HG02759 (cell line): ENCODE measurements around the gene LRCH1.
A peak's percentile ranks its signal among the peaks of the same experiment; 100 is the strongest.

ENCODE experiments used
- ATAC-seq: cut with Tn5 transposase; IDR thresholded peaks from one replicate; pipeline ENCODE4 v1.9.1; 2021; ENCODE audit warnings: mild to moderate bottlenecking, moderate library complexity; ENCODE audit not compliant: unreplicated experiment

The LRCH1 gene

DNA sequence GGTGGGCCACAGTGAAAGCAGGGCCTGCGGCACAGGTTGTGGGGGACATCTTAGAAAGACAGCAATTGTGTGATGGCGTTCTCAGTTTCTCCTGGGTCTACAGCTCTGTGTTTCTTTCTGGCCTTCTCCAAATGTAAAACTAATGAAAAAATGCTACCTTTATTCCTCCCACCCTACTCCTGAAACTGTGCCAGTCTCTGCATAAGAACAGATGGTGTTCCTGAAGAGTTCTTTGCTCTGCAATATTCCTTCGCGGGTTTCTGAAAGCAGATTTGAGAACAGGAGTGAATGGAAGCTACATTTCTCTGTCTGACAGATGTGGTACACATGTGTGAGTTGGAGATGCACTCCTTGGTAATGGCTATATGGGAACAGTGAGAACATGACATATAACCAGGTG lies 18.0 kb upstream of the LRCH1 start:
- ATAC-seq, result no peak

DNA sequence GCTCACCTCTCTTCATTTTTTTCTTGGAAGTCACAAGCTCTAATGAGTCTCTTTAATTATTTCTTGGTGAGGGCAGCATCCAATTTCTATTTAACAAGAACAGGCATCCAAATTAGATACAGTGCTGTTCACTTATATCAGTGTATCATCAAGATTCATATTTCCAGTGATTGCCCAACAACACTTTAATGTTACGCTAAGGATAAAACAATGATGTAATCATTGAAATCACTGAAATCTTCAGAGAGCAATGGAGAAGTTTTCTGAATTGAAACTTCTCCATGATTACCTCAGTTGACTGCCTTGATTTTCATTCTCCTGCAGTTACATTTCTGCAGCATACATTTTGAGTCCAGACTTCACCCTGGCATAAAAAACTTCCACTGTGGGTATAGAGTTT lies 17.1 kb upstream of the LRCH1 start:
- ATAC-seq, result no peak

DNA sequence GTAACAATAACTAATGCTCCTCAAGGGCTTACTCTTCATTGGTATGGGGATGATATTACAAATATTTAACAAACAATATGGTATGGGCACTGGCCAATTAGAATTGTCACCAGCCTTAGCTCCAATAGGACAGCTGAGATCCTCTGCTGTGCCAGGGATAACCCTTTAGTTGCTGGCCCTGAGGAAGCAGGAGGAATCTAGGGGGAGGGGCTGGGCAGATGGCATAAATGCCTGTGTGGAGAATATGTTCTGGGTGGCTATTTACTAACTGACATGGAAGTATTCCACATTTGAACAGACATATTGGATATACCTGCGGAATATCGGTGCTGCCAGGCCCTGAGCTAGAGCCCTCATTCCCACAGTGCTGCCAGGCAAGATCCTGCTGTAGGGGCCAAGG lies 16.6 kb upstream of the LRCH1 start:
- ATAC-seq, result no peak

DNA sequence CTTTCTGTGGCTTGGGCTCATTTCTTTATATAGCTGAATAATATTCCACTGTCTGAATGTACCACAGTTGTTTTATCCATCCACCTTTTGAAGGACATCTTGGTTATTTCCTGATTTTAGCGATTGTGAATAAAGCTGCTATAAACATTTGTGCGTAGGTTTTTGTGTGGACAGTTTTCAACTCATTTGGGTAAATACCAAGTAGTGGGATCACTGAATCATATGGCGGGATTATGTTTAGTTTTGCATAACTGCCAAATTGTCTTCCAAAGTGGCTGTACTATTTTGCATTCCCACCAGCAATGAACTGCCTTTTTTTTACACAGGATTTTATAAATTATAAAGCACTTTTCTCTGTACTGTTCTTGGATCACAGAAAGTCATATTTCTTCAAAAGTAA lies 13.7 kb upstream of the LRCH1 start:
- ATAC-seq, result no peak

DNA sequence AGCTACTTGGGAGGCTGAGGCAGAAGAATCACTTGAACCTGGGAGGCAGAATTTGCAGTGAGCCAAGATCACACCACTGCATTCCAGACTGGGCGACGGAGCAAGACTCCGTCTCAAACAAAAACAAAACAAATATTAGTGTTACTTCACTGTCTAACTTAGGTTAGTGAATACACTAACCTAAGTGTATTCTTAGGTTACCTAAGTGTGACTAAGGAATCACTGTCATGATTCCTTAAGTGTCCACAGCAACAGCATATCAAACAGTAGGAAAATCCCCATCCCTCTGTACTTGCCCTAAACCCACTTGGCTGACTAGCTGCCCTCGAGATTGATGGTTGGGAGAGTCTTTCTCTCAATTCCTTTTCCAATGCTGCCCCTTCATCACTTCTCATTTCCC lies 11.8 kb upstream of the LRCH1 start:
- no peak for ATAC-seq

DNA sequence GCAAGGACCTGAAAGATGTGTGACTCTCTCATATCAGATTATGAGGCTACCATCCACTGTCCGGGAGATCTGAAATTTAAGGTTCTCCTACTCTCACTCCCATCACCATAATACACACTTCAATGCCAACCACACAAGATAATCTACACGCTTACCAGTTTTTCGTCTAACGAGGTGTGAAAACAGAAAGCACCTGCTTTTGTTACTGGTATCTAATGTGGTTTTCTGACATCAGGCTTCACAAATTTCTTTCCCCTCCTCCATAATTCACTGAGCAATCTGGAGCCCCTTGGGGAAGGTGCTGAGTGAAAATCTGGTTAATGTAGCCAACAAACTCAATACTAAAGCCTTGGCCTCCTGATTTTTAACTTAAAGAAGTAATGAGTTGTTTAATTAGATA lies 10.1 kb upstream of the LRCH1 start:
- no peak for ATAC-seq

DNA sequence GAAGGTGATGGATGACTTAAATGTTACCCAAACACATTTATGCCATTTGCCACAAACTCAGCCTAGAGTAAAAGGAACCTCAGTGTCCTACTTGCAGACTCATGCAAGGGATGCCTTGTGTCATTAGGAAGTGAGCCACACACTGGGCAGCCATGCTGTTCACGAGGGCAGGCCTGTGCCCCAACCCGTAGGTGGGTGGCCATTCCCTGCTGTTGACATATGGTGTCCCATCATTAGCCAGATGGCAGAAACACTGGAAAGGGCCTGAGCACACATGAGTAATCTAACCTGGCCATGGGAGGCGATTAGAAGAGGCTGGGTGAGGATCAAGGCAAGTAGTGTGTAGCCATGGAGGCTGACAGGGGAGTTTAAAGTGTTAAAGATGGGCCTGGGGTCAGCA lies 9.7 kb upstream of the LRCH1 start:
- ATAC-seq, result no peak

DNA sequence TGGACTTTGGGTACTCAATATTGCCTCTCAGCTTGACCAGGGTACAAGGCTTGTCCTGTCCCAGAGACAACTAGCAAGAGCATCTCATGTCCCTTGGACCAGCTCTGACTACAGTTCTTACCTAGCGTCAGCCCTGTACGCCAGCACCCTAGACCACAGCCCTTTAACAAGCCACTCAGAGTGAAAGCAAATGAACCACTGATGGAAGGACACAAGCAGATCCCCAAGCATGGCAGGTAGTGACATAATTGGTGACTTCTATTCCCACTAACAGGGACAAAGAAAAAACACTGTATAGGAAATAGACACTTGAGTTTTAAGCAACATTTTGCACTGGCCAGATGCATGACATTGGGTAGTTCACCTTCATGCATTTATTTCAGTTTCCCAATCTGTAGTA lies 8.8 kb upstream of the LRCH1 start:
- ATAC-seq, result peak; percentile 89

DNA sequence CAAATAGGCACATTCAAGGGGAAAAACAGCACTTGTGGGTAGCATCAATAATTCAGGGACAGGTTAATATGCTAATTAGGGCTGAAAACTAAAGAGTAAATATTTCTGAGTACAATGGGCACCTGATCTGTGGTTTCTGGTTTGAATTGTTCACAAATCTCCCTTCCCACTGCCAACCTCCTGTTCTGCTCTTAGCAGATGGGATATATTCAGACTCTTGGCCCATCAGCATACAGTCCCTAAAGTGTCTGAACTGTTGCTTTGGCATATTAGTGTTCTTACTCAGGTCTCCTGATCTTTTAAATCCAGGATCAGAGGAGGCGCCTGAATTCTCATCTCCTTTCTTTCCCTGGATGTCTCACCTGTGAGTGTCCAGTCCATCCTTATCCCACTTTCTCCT lies 8.2 kb upstream of the LRCH1 start:
- no peak for ATAC-seq

DNA sequence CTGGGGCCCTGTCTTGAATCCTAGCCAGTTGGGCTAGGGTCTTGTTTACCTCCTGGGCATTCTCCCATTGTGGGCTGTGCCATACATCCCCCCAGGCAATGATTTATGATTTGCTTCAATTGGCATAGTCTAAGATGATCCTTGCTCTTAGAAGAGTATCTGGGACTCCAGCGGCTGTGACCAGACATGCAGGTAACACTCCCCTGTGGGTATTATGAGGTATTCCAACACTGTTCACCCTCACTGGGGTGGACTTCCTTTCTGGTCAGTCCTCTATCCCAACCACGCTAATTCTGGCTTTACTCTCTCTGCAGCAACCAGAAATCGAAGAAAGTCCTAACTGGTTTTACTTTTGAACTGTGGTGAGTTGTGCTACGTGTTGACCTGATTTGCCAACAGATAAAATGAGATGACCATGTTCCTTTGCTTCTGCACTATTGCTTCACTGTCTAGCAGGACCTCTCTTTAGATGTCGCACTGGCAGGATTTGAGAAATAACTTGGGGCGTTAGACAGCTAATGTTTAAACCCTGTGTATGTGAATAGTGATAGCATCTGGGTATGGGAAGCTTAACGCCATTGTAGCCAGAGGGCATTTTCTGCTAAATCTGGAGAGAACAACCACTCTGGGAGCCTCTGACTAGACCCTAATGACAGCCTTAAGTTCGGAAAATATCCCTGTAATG lies 6.7 kb upstream of the LRCH1 start:
- ATAC-seq, result no peak

DNA sequence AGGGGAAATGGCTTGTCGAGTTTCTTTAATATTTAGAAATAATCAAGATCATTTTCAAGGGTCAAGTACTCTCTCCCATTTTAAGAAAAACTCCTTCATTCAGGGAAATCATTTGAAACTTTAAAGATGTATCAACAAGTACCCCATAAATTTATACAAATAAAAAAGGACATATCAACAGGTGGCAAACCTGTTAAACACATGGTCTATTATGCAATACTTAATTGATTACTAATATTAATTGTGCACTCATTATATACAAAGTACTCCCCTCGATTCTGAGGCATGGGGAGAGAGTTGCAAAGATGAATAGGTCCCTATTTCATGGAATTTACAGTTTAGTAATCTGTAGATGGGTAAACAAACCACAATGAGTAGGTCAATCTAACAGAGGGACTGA lies 2.1 kb upstream of the LRCH1 start:
- no peak for ATAC-seq

DNA sequence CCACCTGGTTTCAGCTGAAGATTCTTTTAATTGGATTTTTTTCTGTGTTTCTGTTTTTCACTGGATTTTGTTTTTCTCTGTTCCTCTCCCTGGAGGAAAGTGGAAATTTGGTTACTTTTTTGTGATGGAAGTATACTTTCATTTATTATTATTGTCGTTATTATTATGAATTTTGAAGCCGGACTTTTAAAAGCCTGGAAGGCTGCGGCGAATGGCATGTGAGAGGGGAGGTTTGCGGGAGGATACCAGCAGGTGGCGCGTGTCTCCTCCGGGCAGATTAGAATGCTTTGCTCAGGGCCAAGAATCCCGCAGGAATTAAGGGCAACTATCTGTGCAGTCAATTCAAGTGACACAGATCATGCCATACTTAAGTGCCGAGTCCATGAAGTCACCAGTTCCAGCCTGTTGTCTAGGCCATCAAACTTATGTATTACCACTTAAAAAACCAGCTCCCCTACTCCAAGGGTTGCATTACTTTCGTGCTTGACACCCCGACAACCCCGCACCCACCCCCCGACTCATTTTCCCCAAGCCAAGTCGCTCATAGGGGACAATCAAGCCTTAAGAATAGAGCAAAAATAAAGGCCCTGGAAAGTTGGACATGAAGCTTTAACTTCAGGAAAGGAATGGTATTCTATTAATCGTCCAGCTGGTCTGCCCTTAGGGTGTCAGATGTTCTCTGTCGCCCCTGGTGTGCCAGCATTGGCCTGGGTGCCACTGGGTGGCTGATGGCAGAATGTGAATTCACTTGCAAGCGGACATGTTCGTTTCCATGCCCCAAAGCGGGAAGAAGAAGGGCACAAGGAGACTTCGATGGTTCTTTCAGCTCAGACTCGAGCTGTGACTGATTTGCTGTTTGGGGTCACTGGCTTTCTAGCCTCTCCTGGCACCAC lies 1.3 kb upstream of the LRCH1 start:
- no peak for ATAC-seq

DNA sequence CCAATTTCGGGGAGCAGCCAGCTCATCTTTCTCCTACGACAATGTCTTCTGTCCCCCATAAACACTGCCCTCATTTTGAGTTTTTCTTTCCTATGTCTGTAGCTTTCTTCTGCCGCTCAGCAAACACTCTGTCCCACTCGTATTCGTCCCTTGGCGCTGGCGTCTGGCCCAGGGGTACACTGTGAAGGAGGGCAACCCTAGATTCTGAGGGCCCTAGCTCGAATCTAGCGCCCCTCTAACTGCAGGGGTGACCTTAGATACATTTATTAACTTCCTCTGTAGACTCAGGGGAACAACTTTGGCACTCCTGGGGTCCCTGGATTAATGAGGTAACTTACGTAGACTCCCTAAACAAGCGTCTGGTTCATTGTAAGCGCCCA lies 677 bp upstream of the LRCH1 start:
- no peak for ATAC-seq

DNA sequence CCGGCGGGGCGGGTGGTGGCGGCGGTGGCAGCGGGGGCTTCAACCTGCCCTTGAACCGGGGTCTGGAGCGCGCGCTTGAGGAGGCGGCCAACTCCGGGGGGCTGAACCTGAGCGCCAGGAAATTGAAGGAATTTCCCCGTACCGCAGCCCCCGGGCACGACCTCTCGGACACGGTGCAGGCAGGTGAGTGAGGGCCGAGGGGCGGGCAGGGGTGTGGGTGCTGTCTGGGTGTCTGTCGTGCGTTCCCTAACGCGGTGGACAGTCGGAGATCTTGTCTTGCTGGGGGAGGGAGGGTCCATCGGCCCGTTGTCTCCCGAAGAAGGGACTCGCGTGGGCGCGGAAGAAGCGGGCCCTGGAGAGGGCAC lies 533 bp downstream of the LRCH1 start:
- peak; percentile 2 for ATAC-seq

DNA sequence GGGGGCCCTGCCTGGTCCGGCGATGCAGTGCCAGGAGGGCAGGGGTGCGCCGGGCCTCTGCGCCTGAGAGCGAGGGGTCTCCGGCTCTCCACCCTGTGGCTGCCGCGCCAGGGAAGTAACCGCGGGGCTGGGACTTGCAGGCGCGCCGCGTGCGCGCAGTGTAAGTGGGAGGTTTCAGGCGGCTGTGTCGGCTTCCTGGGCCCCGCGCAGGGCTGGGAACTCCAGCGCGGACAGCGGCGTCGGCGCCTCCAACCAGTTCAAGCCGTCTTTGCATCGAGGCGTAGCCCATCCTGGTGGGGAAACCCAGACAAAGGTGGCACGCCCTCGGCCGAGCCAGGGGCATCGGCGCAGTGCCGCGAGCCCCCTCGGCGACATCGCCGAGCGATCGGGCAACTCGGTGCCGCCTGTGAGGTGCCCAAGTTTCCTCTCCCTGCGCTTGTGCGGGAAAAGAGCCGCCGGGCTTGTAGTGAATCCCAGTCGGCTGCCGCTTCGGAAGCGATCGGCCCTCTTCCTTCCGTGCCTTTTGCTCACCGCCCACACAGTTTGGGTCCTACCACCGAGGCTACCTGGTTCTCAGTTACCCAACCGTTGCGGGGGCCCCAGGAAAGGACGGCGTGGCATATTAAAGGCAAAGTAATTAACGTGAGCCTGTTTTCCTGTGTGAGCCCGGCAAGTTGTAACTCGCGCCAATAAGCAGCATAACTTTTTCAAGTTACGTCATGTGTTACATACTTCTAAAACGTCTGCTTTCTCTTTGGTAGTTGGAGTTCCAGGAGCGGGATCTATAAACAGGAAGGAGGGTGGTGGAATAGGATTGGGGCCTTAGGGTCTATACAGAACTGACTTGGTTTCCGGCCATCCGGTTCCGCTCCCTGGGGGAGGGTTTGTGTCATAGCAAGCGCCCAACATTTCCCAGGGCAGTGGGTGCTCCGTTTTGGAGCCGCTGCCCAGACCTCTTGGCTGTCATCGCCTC lies 1.2 kb downstream of the LRCH1 start:
- peak; percentile 46 for ATAC-seq

DNA sequence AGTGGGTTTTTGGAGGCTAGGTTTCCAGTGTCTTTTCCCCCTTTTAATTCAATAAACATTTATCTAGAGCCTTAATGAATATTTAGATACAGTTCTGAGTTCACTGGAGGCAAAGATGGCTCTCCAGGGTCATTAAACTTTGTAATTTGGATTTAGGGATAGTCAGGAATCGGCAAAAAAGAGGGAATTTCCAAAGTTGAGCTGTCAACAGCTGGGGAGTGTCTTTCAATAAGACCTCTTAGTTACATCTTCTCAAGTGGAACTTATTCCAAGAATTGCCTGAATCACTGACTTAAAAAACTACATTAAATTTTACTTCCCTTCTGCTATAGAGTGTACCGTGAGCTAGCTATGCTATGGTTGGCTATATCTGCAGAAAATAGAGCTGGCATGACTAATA lies 2.0 kb downstream of the LRCH1 start:
- no peak for ATAC-seq

DNA sequence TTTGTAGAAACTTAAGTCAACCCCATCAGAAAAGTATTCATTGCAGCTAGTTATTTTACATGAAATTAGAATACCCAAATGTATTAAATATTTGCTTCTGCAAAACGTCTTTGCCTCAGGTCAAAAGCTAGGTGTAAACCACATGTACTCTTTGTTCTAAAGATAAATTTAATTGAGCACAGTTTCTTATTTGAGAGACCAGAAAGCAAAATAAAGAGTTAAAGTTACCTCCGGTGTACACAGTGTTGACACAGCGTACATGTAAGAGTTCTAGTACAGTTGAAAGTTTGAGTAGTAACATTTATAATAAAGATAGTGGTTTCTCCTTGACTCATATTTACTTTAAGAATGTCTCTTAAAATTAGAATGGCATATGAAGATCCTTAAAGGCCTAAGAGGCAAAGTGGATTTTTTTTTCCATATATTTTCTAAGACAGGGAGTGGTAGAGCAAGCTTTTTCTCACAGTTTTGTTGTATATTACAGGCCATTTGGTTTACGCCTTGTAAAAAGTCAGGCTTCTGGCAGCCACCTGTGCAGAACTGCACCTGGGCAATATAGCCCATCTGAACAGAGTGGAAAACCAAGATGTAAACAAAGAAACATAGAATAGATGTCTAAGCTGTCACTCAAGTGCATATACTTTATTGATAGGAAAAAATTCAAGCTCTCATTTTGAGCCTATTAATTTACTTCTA lies 2.9 kb downstream of the LRCH1 start:
- no peak for ATAC-seq

DNA sequence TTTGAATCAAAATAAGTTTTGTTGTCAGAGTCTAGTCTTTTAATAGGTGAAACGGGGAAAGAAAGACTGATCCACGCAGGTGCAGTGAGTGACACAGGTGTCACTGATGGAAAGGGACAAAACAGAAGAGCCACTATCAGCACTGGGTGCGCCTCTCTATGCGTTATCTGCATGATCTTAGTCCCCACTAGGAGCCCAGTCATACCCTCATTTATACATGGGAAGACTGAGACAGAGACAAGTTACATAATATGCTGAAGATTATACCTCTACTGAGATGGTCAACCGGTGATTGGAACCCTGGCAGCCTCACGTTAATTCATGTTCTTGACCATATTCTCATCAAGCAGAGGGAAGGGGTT lies 3.4 kb downstream of the LRCH1 start:
- no peak for ATAC-seq

DNA sequence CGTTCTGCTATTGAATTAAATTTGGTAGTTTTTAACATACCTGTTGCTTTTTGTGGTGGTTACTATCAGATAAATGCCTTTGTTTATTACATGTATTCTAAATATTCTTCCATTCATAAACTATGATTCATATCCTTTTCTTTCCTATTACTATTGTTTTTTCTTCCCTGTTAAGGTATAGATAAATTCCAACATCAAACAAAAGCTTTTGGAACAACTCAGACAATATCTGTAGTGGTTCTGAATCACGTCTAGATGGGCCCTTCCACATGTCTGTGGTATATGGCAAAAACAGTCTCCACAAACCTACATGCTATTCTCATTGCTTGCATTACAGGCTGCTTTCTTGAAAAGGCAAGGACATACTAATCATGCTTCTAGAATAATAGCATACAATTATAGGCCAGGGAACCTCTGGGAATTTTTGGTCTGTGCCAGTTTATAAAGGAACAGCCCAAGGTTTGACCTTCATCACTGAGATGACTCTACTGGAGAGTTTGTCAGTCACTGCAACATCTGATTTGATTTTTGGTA lies 6.4 kb downstream of the LRCH1 start:
- ATAC-seq, result no peak

DNA sequence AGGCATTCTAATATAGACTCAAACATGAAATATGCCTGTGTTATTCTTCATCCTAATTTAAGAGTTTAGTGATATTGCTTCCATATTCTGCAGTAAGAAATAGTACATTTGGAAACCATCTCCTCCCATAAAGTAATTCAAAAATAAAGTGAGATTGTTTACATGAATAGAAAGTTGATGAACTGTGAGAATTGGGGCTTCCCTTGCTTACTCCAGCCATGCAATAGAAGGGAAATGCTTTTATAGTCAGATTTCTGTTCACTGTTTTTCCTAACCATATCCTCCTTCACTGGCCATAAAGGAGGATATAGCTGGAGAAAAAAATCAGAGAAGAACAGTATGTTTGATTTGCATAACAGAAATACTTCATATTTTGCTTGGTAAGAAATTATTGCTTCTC lies 7.8 kb downstream of the LRCH1 start:
- no peak for ATAC-seq

DNA sequence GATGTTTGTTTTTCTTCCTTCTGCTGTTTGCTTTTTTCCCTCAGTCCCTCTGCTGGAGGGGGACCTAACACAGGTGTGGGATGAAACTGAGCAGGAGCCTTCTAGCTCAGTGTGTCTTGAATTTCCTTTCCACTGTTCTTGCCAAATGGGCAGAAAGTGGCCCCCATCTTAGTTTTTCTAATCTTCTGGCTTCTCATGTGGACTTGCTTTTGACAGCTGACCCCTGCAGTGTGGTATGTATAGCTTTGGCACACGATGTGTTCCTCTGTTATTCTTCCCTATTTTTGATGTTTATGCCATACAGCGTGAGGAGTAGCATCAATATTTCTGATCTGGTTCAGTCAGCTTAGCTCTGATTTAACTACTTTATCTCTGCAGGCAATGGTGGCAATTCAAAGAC lies 8.3 kb downstream of the LRCH1 start:
- no peak for ATAC-seq
